Motor neuron (in vitro differentiated cells): ENCODE measurements around the gene ZBTB7B. TPM values are rescaled to one million over a fixed set of nuclear protein-coding genes. Genes with fewer than 3 reads are reported as not detected.

Experiments
- ATAC-seq, 8 experiments: fragments of 200-7000 bp; cut with Tn5 transposase; replicated peaks in 6 of 8; 2 replicates each; pipeline ENCODE4 v1.8.0; 2021; ENCODE audit warnings: mild to moderate bottlenecking in 8 of 8, moderate library complexity in 8 of 8
- H3K27ac ChIP-seq, 2 donors: fragments of 250-450 bp; sonication (Bioruptor Pico); 2 replicates each; pipeline ENCODE4 v1.9.0; 2021; ENCODE audit warnings: antibody characterized with exemption in 2 of 2, mild to moderate bottlenecking in 2 of 2, moderate library complexity in 1 of 2
- H3K4me1 ChIP-seq, 2 donors: fragments of 250-450 bp; sonication (Bioruptor Pico); replicated peaks in 1 of 2; 2 replicates each; pipeline ENCODE4 v1.6.1; 2021; ENCODE audit warnings: antibody characterized with exemption in 2 of 2, mild to moderate bottlenecking in 2 of 2, moderate library complexity in 1 of 2
- H3K4me3 ChIP-seq, 5 donors: fragments of 250-450 bp; sonication (Bioruptor Pico); 2 replicates each; pipeline ENCODE4 v1.9.0; 2021; ENCODE audit warnings: antibody characterized with exemption in 5 of 5, mild to moderate bottlenecking in 5 of 5, moderate library complexity in 4 of 5
- WGBS, 10 experiments: fragments of 450-650 bp; shearing (Covaris generic); methylation state at CpG; one replicate each; pipeline ENCODE4 v1.0.0; 2022; 5-methylcytosine and 5-hydroxymethylcytosine counted together
- in situ Hi-C, 9 experiments: fragments of 400-800 bp; cut with MboI; loops; one replicate each; pipeline ENCODE4 v1.15.0; 2021; ENCODE audit warnings: low sequenced_read_pairs in 9 of 9, low pct_unique_long_range_greater_than_20kb in 2 of 9; ENCODE audit not compliant: unreplicated experiment in 9 of 9
- total RNA-seq, 8 experiments: library from RNA; unstranded; fragments of 300-600 nt; gene quantifications; 2 replicates each; pipeline versions ENCODE4 v1.2.3 to v1.2.4, GENCODE V29; 2022

ZBTB7B gene
- total RNA-seq, 8 experiments from 2014 or later, result 3.1 to 26.9 (median 8.6) TPM

DNA sequence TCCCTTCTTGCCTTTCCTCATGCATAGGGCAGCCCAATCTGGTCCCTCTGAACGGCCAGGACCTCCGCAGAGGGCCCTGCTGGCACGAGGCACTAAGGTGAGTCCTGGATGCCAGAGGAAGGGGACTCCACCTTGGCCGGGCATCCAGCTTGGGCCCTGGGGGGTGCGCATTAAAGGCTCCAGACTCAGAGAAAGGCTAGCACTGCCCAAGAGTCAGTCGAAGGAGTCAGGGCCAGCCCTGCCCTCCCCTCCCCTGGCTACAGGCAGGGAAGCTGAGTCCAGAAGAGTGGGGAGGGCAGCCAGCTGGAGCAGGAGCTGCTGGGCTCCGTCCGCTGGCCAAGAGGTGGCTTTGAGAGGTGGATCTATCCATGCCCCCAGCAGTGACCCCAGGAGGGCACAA is 58.1 kb downstream of the ZBTB7B start:
- WGBS, 10 experiments, result 87 to 91% methylated on average over 6 to 7 of the region's 8 CpGs; no CpG with 5 or more reads in 8 of the 10 experiments
- no peak for ATAC-seq
- in situ Hi-C loops, result loop anchor here in 5 of 9 experiments (25.0 kb wide), 3 partner anchors 98 to 573 kb away; partner anchors contain the start of genes CHRNB2 (in 3 of the 5), UBE2Q1 (in 3 of the 5), CKS1B (in 2 of the 5) and PBXIP1 (in 2 of the 5)
- H3K4me1 ChIP-seq, result peaks cover 15 to 21% of the 10 kb centered on the region in 2 donors
- H3K27ac ChIP-seq, result no peak overlapping the region
- no peak overlapping the region for H3K4me3 ChIP-seq

DNA sequence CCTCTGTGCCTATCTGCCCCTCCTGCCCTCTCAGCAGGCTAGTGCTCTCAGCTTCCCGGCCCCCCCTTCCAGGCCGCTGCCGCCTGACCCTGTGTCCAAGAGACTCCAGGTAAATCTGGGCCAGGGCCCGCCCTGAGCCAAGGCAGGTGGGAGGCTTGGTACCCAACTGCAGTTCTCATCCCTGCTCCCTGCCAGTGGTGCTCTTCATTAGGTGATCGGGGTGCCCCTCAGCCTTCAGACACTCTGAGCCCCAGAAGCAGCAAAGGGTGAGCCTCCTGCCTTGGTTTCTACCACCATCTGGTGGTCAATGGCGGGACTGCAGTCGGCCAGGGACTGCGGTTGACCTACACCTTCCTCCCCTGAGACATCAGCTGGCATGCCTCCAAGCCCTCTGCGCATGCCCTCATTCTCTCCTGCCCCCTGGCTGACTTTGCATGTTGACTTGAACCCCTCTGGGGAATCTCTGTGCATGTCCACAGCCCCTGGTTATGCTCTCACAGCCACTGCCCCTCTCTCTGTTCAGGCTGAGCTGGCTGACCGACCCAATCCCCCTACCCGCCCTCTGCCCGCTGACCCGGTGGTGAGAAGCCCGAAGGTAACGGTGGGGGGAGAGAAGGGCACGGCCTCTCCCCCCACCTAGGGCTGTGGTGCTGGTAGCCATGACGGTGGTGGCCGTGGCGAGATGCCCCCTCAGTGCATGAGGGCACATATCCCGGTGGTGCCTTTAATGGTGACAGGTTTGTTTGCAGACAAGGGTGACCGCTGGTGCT is 59.0 kb downstream of the ZBTB7B start:
- in situ Hi-C loops, result loop anchor here in 5 of 9 experiments (25.0 kb wide), 3 partner anchors 99 to 574 kb away; partner anchors contain the start of genes CHRNB2 (in 3 of the 5), UBE2Q1 (in 3 of the 5), CKS1B (in 2 of the 5) and PBXIP1 (in 2 of the 5)
- 0 to 80% (median 10%) methylated on average over 1 to 8 of the region's 21 CpGs; no CpG with 5 or more reads in 3 of the 10 experiments for WGBS, 10 experiments
- peak overlapping the region in 1 of 5 donors; percentile 4 for H3K4me3 ChIP-seq
- ATAC-seq, result peak; percentile 42 to 63 (median 60)
- peak overlapping the region in 1 of 2 donors; percentile 36 for H3K27ac ChIP-seq
- H3K4me1 ChIP-seq, result peaks cover 15 to 21% of the 10 kb centered on the region in 2 donors

DNA sequence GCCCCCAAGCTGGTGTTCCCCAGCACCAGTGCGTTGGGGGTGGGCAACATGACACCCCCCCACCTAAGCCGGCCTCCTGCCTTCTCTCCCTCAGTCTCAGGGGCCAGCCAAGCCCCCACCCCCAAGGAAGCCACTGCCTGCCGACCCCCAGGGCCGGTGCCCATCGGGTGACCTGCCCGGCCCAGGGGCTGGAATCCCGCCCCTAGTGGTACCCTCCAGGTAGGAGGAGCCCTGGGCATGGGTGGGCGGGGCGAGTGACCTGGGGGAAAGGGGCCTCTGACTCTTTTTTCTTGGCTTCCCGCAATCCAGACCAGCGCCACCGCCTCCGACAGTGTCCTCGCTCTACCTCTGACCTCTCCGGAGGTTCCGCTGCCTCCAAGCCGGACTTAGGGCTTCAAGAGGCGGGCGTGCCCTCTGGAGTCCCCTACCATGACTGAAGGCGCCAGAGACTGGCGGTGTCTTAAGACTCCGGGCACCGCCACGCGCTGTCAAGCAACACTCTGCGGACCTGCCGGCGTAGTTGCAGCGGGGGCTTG is 59.6 kb downstream of the ZBTB7B start:
- peak in 5 of 8 experiments; percentile 11 to 27 (median 24) for ATAC-seq
- WGBS, 10 experiments, result 13% methylated on average over 3 of the region's 29 CpGs; no CpG with 5 or more reads in 9 of the 10 experiments
- in situ Hi-C loops, result loop anchor here in 5 of 9 experiments (25.0 kb wide), 3 partner anchors 100 to 575 kb away; partner anchors contain the start of genes CHRNB2 (in 3 of the 5), UBE2Q1 (in 3 of the 5), CKS1B (in 2 of the 5) and PBXIP1 (in 2 of the 5)
- Histone ChIP-seq H3K4me3 (peak overlapping the region; percentile 16 to 72 (median 54)), H3K4me1 (peaks cover 15 to 21% of the 10 kb centered on the region in 2 donors), H3K27ac (no peak overlapping the region)

DNA sequence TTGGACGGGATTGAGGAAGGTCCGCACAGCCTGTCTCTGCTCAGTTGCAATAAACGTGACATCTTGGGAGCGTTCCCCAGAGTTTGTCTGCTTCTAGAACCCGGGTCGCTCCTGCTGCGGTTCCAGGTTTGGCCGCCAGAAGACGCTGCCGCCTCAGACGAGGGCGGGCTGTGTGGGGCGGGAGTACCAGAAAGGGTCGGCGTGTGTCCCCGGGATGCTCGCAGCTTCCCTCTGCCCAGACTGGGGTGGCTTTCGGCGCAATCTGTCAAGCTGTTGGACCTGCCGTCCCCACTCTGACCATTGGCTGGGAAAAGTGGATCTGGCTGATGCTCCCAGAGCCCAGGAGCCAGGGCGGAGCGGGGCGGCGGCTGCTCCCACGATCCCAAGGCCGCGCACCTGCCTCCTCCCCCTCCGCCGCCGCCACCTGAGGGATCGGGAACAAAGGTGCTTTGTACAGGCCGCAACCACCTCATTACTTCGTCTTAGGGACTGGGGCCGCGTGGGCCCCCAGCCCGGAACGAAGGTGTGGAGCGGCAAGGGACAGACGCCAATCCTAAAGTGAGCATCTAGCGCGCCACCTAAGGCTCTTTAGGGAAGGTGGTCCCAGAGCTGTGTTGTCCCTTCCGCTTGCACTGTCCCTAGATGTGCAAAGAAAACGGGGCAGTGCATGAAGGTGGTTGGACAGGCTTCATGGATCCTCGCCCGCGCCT is 60.3 kb downstream of the ZBTB7B start:
- H3K27ac ChIP-seq, result no peak overlapping the region
- peak overlapping the region; percentile 16 to 72 (median 54) for H3K4me3 ChIP-seq
- peaks cover 15 to 21% of the 10 kb centered on the region in 2 donors for H3K4me1 ChIP-seq
- peak in 7 of 8 experiments; percentile 7 to 64 (median 58) for ATAC-seq
- in situ Hi-C loops, result loop anchor here in 5 of 9 experiments (25.0 kb wide), 3 partner anchors 101 to 576 kb away; partner anchors contain the start of genes CHRNB2 (in 3 of the 5), UBE2Q1 (in 3 of the 5), CKS1B (in 2 of the 5) and PBXIP1 (in 2 of the 5)
- 0 to 30% (median 2%) methylated on average over 1 to 10 of the region's 46 CpGs; no CpG with 5 or more reads in 2 of the 10 experiments for WGBS, 10 experiments

DNA sequence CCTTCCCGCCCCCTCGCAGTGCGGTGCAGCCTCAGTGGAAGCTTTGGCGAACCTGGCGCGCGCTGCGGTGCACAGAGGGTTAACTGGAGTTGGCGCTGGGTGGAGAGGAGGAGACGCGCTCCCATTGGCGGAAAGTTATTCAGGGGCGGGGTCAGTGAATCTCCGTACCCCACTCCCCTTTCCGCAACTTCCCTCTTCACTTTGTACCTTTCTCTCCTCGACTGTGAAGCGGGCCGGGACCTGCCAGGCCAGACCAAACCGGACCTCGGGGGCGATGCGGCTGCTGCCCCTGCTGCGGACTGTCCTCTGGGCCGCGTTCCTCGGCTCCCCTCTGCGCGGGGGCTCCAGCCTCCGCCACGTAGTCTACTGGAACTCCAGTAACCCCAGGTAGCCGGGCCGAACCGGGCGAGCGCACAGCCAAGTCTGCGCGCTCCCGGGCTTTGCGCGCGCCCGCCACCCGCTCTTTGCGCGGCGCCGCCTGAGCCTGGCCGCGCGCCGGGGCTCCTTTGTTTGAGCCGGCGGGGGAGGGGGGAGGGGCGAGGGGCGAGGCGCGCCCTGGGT is 61.0 kb downstream of the ZBTB7B start, which contains the start of gene EFNA4:
EFNA4 (plus strand) TSS at position 191 of the 561 bp plus-strand sequence; CDS start at position 275, 84 bp downstream.
- ATAC-seq, result peak; percentile 60 to 89 (median 66)
- H3K4me3 ChIP-seq, result peak within 1 kb of the TSS; percentile 38 to 72 (median 54)
- peak within 1 kb of the TSS; percentile 53 to 71 for H3K27ac ChIP-seq
- 0 to 3% (median 1%) methylated on average over 2 to 24 of the region's 57 CpGs; no CpG with 5 or more reads in 3 of the 10 experiments for WGBS, 10 experiments
- peaks cover 15 to 21% of the 10 kb centered on the region in 2 donors for H3K4me1 ChIP-seq
- in situ Hi-C loops, result loop anchor here in 5 of 9 experiments (25.0 kb wide), 3 partner anchors 101 to 576 kb away; partner anchors contain the start of genes CHRNB2 (in 3 of the 5), UBE2Q1 (in 3 of the 5), CKS1B (in 2 of the 5) and PBXIP1 (in 2 of the 5)

DNA sequence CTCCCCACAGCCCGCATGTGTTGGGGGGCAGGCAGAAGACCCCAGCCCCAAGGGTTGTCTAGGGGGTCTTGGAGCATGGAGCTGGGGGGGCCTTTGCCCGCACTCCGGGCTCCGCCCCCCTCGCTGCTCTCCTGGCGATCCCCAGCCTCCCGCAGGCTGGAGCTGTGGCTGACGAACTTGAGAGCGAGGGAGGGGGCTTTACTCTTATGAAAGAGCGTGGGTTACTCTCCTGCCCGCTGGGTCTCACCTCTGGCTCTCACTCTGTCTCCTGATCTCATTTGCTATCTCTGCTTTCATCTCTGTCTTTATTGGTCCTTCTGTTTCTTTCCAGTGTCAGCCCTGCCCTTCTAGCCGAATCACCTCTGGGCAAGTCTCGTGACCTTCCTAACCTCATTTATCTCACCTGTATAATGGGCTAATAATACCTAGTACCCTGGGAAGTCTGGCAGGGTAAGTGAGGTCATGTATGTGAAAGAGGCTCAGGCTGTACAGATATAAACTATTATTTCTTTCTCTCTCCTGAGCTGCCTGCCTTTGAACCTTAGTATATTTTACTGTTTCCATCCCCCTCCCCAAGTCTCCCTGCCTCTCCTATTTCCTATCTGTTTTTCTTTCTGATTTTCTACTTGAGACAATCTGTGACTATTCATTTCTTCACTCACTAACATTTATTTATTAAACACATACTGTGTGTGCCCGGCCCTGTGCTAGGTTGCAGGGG is 61.7 kb downstream of the ZBTB7B start:
- Histone ChIP-seq H3K4me3 (peak overlapping the region; percentile 38 to 72 (median 54)), H3K27ac (peak overlapping the region; percentile 53 to 71), H3K4me1 (peaks cover 15 to 25% of the 10 kb centered on the region in 2 donors)
- peak; percentile 15 to 64 (median 26) for ATAC-seq
- WGBS, 10 experiments, result 14 to 100% (median 45%) methylated on average over 1 to 7 of the region's 14 CpGs; no CpG with 5 or more reads in 2 of the 10 experiments
- in situ Hi-C loops, result loop anchor here in 5 of 9 experiments (25.0 kb wide), 3 partner anchors 102 to 577 kb away; partner anchors contain the start of genes CHRNB2 (in 3 of the 5), UBE2Q1 (in 3 of the 5), CKS1B (in 2 of the 5) and PBXIP1 (in 2 of the 5)

DNA sequence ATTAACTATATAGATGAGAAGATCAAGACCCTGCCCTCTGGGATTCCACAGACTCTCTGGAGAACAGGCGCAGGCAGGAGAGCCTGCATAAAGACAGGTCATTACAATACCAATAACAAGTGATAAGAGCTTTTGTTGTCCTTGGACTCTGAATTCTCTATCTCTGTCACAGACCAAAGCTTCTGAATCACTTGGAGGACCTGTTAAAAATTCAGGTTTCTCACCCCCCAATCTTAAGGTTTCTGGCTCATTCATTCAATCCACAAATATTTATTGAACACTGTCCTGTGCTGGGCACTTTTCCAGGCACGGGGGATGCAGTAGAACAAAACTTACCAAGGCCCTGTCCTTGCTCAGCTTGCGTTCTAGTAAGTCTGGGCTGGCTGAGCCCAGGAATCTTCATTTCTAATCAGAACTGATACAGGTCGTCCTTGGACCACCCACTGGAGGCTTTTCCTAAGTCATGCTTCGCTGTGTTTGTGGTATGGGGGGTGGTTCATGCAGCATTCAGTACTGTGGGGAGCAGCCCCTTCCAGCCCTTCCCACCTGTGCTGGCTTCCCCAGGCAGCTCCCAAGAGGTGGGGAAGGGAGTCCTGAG is 62.3 kb downstream of the ZBTB7B start:
- WGBS, 10 experiments, result 0 to 90% (median 58%) methylated on average over 1 to 5 of the region's 5 CpGs; no CpG with 5 or more reads in 4 of the 10 experiments
- ATAC-seq, result no peak
- peaks cover 21 to 31% of the 10 kb centered on the region in 2 donors for H3K4me1 ChIP-seq
- H3K4me3 ChIP-seq, result no peak overlapping the region
- in situ Hi-C loops, result loop anchor here in 5 of 9 experiments (25.0 kb wide), 3 partner anchors 103 to 578 kb away; partner anchors contain the start of genes CHRNB2 (in 3 of the 5), UBE2Q1 (in 3 of the 5), CKS1B (in 2 of the 5) and PBXIP1 (in 2 of the 5)
- H3K27ac ChIP-seq, result no peak overlapping the region

DNA sequence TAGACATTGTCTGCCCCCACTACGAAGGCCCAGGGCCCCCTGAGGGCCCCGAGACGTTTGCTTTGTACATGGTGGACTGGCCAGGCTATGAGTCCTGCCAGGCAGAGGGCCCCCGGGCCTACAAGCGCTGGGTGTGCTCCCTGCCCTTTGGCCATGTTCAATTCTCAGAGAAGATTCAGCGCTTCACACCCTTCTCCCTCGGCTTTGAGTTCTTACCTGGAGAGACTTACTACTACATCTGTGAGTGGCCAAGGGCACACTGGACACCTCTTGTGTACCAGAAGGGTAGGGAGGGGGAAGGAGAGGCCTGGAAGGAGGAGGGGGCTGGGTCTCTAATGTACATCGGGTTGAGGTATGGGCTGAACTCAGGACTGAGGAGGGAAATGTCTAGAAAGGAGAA is 64.2 kb downstream of the ZBTB7B start:
- Histone ChIP-seq H3K27ac (no peak overlapping the region), H3K4me3 (no peak overlapping the region), H3K4me1 (peaks cover 30 to 43% of the 10 kb centered on the region in 2 donors)
- ATAC-seq, result no peak
- in situ Hi-C loops, result loop anchor here in 5 of 9 experiments (25.0 kb wide), 3 partner anchors 104 to 579 kb away; partner anchors contain the start of genes CHRNB2 (in 3 of the 5), UBE2Q1 (in 3 of the 5), CKS1B (in 2 of the 5) and PBXIP1 (in 2 of the 5)
- 98 to 100% (median 100%) methylated on average over 1 to 4 of the region's 8 CpGs; no CpG with 5 or more reads in 6 of the 10 experiments for WGBS, 10 experiments
